HepG2 (cell line): ENCODE data around the gene DOLK. TPM values are rescaled to one million over a fixed set of nuclear protein-coding genes. Genes with fewer than 3 reads are reported as not detected.

ENCODE experiments used
- ARNTL ChIP-seq: sonication (generic); formaldehyde crosslinking; IDR thresholded peaks from 2 replicates; pipeline ENCODE4 v1.4.0; 2020; ENCODE audit warnings: mild to moderate bottlenecking, missing genetic modification reagents
- BORCS8-MEF2B ChIP-seq: sonication (generic); formaldehyde crosslinking; IDR thresholded peaks from 2 replicates; pipeline ENCODE4 v1.8.0; 2022; ENCODE audit warnings: mild to moderate bottlenecking, missing genetic modification reagents
- ETS1 ChIP-seq: sonication (generic); formaldehyde crosslinking; IDR thresholded peaks from 2 replicates; pipeline ENCODE4 v1.4.0; 2020; ENCODE audit warnings: missing genetic modification reagents
- PATZ1 ChIP-seq: sonication (generic); formaldehyde crosslinking; IDR thresholded peaks from 2 replicates; pipeline ENCODE4 v1.4.0; 2020; ENCODE audit warnings: missing genetic modification reagents
- PLRG1 ChIP-seq: fragments of 450-650 bp; conservative IDR thresholded peaks from 2 replicates; pipeline ENCODE4 v1.6.1; 2016
- RARG ChIP-seq: sonication (generic); formaldehyde crosslinking; IDR thresholded peaks from 2 replicates; pipeline ENCODE4 v1.4.0; 2020; ENCODE audit warnings: low read depth, mild to moderate bottlenecking, missing genetic modification reagents
- REL ChIP-seq: sonication (generic); formaldehyde crosslinking; conservative IDR thresholded peaks from 2 replicates; pipeline ENCODE4 v1.8.0; 2022; ENCODE audit warnings: mild to moderate bottlenecking, missing genetic modification reagents, moderate library complexity
- SIN3A ChIP-seq: IDR thresholded peaks from 2 replicates; pipeline ENCODE4 v1.6.1; 2011; ENCODE audit warnings: low read depth, mild to moderate bottlenecking, control low read depth, low read length, borderline replicate concordance
- ZBTB2 ChIP-seq: sonication (generic); formaldehyde crosslinking; IDR thresholded peaks from 2 replicates; pipeline ENCODE4 v1.8.0; 2022; ENCODE audit warnings: low read depth, missing genetic modification reagents
- ZFX ChIP-seq: sonication (generic); formaldehyde crosslinking; IDR thresholded peaks from 2 replicates; pipeline ENCODE4 v1.4.0; 2020; ENCODE audit warnings: mild to moderate bottlenecking, low read depth, missing genetic modification reagents, moderate library complexity
- ZNF142 ChIP-seq: sonication (generic); formaldehyde crosslinking; IDR thresholded peaks from 2 replicates; pipeline ENCODE4 v1.4.0; 2020; ENCODE audit warnings: missing genetic modification reagents
- ZNF430 ChIP-seq: sonication (generic); formaldehyde crosslinking; IDR thresholded peaks from 2 replicates; pipeline ENCODE4 v1.9.0; 2021; ENCODE audit warnings: mild to moderate bottlenecking, missing genetic modification reagents
- ZNF562 ChIP-seq: sonication (generic); formaldehyde crosslinking; IDR thresholded peaks from 2 replicates; pipeline ENCODE4 v1.8.0; 2022; ENCODE audit warnings: missing genetic modification reagents, borderline replicate concordance
- ZNF687 ChIP-seq: sonication (generic); formaldehyde crosslinking; IDR thresholded peaks from 2 replicates; pipeline ENCODE4 v1.5.1; 2020; ENCODE audit warnings: mild to moderate bottlenecking, missing genetic modification reagents, moderate library complexity
- polyA plus RNA-seq, 8 experiments: library from polyadenylated mRNA; depleted of rRNA in 3 of 8; stranded (reverse) in 7 of 8; unstranded in 1 of 8; fragments of >200 nt; fragmentation: Illumina TruSeq in 4 of 8; extraction: Trizol in 4 of 8; gene quantifications; 2 replicates each; pipeline versions ENCODE4 v1.2.1 to v1.2.3, GENCODE V29; 2011 to 2016; ENCODE audit warnings: low read depth in 4 of 8, missing spikeins in 1 of 8, mixed read lengths in 1 of 8; ENCODE audit not compliant: insufficient read depth in 1 of 8
- total RNA-seq, 5 experiments: library from RNA; depleted of rRNA; stranded (reverse); fragments of >200 nt; fragmentation: Illumina TruSeq; extraction: Trizol; gene quantifications; 2 replicates each; pipeline ENCODE4 v1.2.3, GENCODE V29; 2016; ENCODE audit warnings: low read depth in 1 of 5

DOLK gene
- total and polyA plus RNA-seq, 2 of the 13 experiments (the other 11 are each of a cell fraction or from before 2014, with no cell fraction given) = 15.4 to 18.7 TPM

GRCh38 chr9:128920381-128921058 lies 26.9 kb downstream of the DOLK start, which contains the start of gene PHYHD1 (continued):
- TF ChIP-seq ETS1 (CRISPR knock-in tag) (no peak), PATZ1 (CRISPR knock-in tag) (peak; percentile 45; the same call in 1 of the 2 replicates), ZNF142 (CRISPR knock-in tag) (no peak), ZNF687 (CRISPR knock-in tag) (peak; percentile 82), RARG (CRISPR knock-in tag) (no peak), ZBTB2 (no peak), BORCS8-MEF2B (CRISPR knock-in tag) (no peak; the same call in 1 of the 2 replicates), REL (no peak), SIN3A (no peak), ZNF562 (no peak), ZFX (CRISPR knock-in tag) (0 out of 2 replicates have a peak, but pooled peaks have one; percentile 30), PLRG1 (no peak), ARNTL (CRISPR knock-in tag) (no peak), ZNF430 (no peak)
